IMR-90 (cell line): ENCODE data around the gene NIPSNAP2. TPM values are rescaled to one million over a fixed set of nuclear protein-coding genes. Genes with fewer than 3 reads are reported as not detected.
A peak's percentile ranks its signal among the peaks of the same experiment; 100 is the strongest.

Experiments
- ATAC-seq: fragments of 200-7000 bp; cut with Tn5 transposase; 2 replicates; pipeline ENCODE4 v1.9.1; 2020; ENCODE audit warnings: low read depth, mild to moderate bottlenecking, moderate library complexity
- BruUV-seq: library from RNA; stranded (reverse); fragments of 400-500 nt; replicated peaks from 2 replicates; lab custom pipeline; 2021; lab: Mats Ljungman, UMichigan
- CTCF ChIA-PET: fragments of 300-600 bp; formaldehyde crosslinking; extraction: SDS; loops from one replicate; lab custom pipeline; 2021; ENCODE audit warnings: antibody characterized with exemption; lab: Yijun Ruan, JAX
- POLR2A ChIA-PET: fragments of 300-600 bp; sonication (Branson Sonifier 250); formaldehyde crosslinking; loops from one replicate; lab custom pipeline; 2022; ENCODE audit warnings: antibody characterized with exemption; ENCODE audit not compliant: unreplicated experiment; lab: Charles Lee
- DNase-seq: peaks from one replicate; pipeline ENCODE4 v3.0.0; 2013
- H2AFZ ChIP-seq: replicated peaks from 2 replicates; pipeline ENCODE3; 2013; ENCODE audit warnings: low read length, mild to moderate bottlenecking; ENCODE audit not compliant: poor library complexity
- H2AK5ac ChIP-seq: 2 replicates; pipeline ENCODE4 v1.6.1; 2013; ENCODE audit warnings: low read depth, low read length, inconsistent platforms
- H2AK9ac ChIP-seq: replicated peaks from 2 replicates; pipeline ENCODE3; 2013; ENCODE audit warnings: mild to moderate bottlenecking, low read depth, low read length, moderate library complexity; ENCODE audit not compliant: poor library complexity
- H2BK120ac ChIP-seq: 2 replicates; pipeline ENCODE4 v1.6.1; 2013; ENCODE audit warnings: low read depth, low read length, inconsistent platforms
- H2BK15ac ChIP-seq: 3 replicates; pipeline ENCODE4 v1.6.1; 2013; ENCODE audit warnings: low read depth, low read length, inconsistent platforms
- H2BK20ac ChIP-seq: 2 replicates; pipeline ENCODE4 v1.6.1; 2013; ENCODE audit warnings: low read depth, mild to moderate bottlenecking, inconsistent platforms, low read length, moderate library complexity
- H2BK5ac ChIP-seq: 2 replicates; pipeline ENCODE4 v1.6.1; 2013; ENCODE audit warnings: mild to moderate bottlenecking, low read depth, low read length, inconsistent platforms; ENCODE audit not compliant: poor library complexity, severe bottlenecking
- H3K14ac ChIP-seq: replicated peaks from 2 replicates; pipeline ENCODE4 v1.6.1; 2013; ENCODE audit warnings: low read depth, low read length, inconsistent platforms
- H3K18ac ChIP-seq: 2 replicates; pipeline ENCODE4 v1.6.1; 2013; ENCODE audit warnings: low read depth, low read length, control low read depth
- H3K23ac ChIP-seq: 2 replicates; pipeline ENCODE4 v1.6.1; 2013; ENCODE audit warnings: low read depth, low read length, inconsistent platforms
- H3K27ac ChIP-seq: 2 replicates; pipeline ENCODE4 v1.5.1; 2013; ENCODE audit warnings: mild to moderate bottlenecking, control low read depth, low read length; ENCODE audit not compliant: insufficient read depth
- H3K27me3 ChIP-seq: 2 replicates; pipeline ENCODE4 v1.6.1; 2013; ENCODE audit warnings: low read length; ENCODE audit not compliant: control insufficient read depth, insufficient read depth
- H3K36me3 ChIP-seq: 2 replicates; pipeline ENCODE4 v1.6.1; 2013; ENCODE audit warnings: low read length, mixed read lengths; ENCODE audit not compliant: control insufficient read depth, insufficient read depth
- H3K4ac ChIP-seq: 2 replicates; pipeline ENCODE4 v1.6.1; 2013; ENCODE audit warnings: low read depth, low read length, inconsistent platforms
- H3K4me1 ChIP-seq: 2 replicates; pipeline ENCODE4 v1.6.1; 2013; ENCODE audit warnings: low read length, mixed read lengths; ENCODE audit not compliant: control insufficient read depth, insufficient read depth
- H3K4me2 ChIP-seq: 2 replicates; pipeline ENCODE4 v1.6.1; 2013; ENCODE audit warnings: low read depth, mild to moderate bottlenecking, control low read depth, low read length, moderate library complexity
- H3K4me3 ChIP-seq: 2 replicates; pipeline ENCODE4 v1.5.1; 2013; ENCODE audit warnings: low read depth, mild to moderate bottlenecking, control low read depth, low read length, moderate library complexity; ENCODE audit not compliant: insufficient read depth
- H3K56ac ChIP-seq: 2 replicates; pipeline ENCODE4 v1.6.1; 2013; ENCODE audit warnings: low read length, inconsistent platforms; ENCODE audit not compliant: insufficient read depth; ENCODE audit errors: extremely low read depth
- H3K79me1 ChIP-seq, 2 experiments: 2 replicates each; pipeline ENCODE4 v1.6.1; 2013; ENCODE audit warnings: low read length in 2 of 2, inconsistent platforms in 1 of 2, low read depth in 1 of 2
- H3K9ac ChIP-seq: 2 replicates; pipeline ENCODE4 v1.6.1; 2013; ENCODE audit warnings: low read depth, low read length, control low read depth
- H3K9me1 ChIP-seq: 2 replicates; pipeline ENCODE4 v1.6.1; 2013; ENCODE audit warnings: low read length, inconsistent platforms; ENCODE audit not compliant: insufficient read depth
- H3K9me3 ChIP-seq: 2 replicates; pipeline ENCODE4 v1.6.1; 2013; ENCODE audit warnings: low read length; ENCODE audit not compliant: control insufficient read depth, insufficient read depth
- H4K20me1 ChIP-seq: 2 replicates; pipeline ENCODE4 v1.6.1; 2013; ENCODE audit warnings: low read length, inconsistent platforms; ENCODE audit not compliant: insufficient read depth
- H4K5ac ChIP-seq: 2 replicates; pipeline ENCODE4 v1.6.1; 2013; ENCODE audit warnings: mild to moderate bottlenecking, low read depth, low read length, control low read depth
- H4K8ac ChIP-seq, 2 experiments: 2 replicates each; pipeline ENCODE4 v1.6.1; 2013; ENCODE audit warnings: low read depth in 2 of 2, low read length in 2 of 2, control low read depth in 1 of 2, inconsistent platforms in 1 of 2
- H4K91ac ChIP-seq: 2 replicates; pipeline ENCODE4 v1.6.1; 2013; ENCODE audit warnings: low read depth, low read length, inconsistent platforms; ENCODE audit not compliant: insufficient read depth
- CEBPB ChIP-seq: IDR thresholded peaks from 2 replicates; pipeline ENCODE4 v1.6.1; 2012; ENCODE audit warnings: low read depth, low read length, improper control_type of control experiment
- RFX5 ChIP-seq: IDR thresholded peaks from 2 replicates; pipeline ENCODE4 v1.8.0; 2012; ENCODE audit warnings: low read depth, mild to moderate bottlenecking, low read length, moderate library complexity
- dilution Hi-C: fragments of 300-500 bp; cut with HindIII; formaldehyde crosslinking; loops from one replicate; pipeline ENCODE4 v1.14.3; 2018; ENCODE audit warnings: low sequenced_read_pairs; ENCODE audit not compliant: unreplicated experiment
- in situ Hi-C: fragments of 300-500 bp; cut with MboI; formaldehyde crosslinking; loops from 3 replicates; pipeline ENCODE4 v1.14.3; 2019; ENCODE audit warnings: low sequenced_read_pairs, inconsistent platforms, mixed read lengths
- intact Hi-C: fragments of 100-400 bp; cut with micrococcal nuclease; formaldehyde crosslinking; loops from 2 replicates; pipeline ENCODE4 v1.10.0; 2022
- polyA plus RNA-seq, 3 experiments: library from polyadenylated mRNA; depleted of rRNA; stranded (reverse); fragments of >200 nt; gene quantifications; 2 replicates each; pipeline ENCODE4 v1.2.3, GENCODE V29; 2012; ENCODE audit warnings: low replicate concordance in 1 of 3
- total RNA-seq: library from RNA; depleted of rRNA; stranded (reverse); fragments of >200 nt; gene quantifications from 2 replicates; pipeline ENCODE4 v1.2.3, GENCODE V29; 2012

The NIPSNAP2 gene
- total and polyA plus RNA-seq, 2 of the 4 experiments (the other 2 are of a cell fraction), result 33.7 to 42.8 TPM

DNA sequence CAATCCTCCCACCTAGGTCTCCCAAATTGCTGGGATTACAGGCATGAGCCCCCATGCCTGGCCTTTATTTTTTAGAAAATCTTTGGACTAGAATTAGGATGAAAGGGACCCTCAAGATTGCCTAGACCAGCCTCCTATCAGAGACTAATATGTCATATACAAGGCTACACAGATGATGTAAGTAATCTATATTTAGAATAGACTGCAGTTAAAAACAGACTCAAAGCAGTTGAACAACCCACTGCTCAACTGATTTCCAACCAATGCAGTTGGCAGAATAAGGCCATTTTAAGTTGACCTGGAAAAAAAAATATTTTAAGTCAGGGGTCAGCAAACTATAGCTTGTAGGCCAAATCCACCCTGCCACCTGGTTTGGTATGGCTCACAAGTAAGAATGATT, 59.1 kb downstream of the NIPSNAP2 start:
- Histone ChIP-seq H3K27me3 (no peaks in the 10 kb centered on the region), H3K9me3 (no peaks in the 10 kb centered on the region), H3K9ac (no peak overlapping the region), H2BK5ac (no peak overlapping the region), H4K5ac (no peak overlapping the region), H2AFZ (no peak overlapping the region), H3K23ac (no peak overlapping the region), H3K36me3 (peaks cover 21% of the 10 kb centered on the region), H3K79me1 (peaks cover 13 to 38% of the 10 kb centered on the region in 2 experiments), H3K4me3 (no peak overlapping the region), H4K91ac (no peak overlapping the region), H3K9me1 (peaks cover 12% of the 10 kb centered on the region; the same call in 1 of the 2 replicates), H3K4me2 (no peak overlapping the region), H2BK120ac (no peak overlapping the region), H4K20me1 (peaks cover 4% of the 10 kb centered on the region), H3K4ac (no peak overlapping the region), H2AK9ac (no peak overlapping the region), H3K27ac (no peak overlapping the region), H3K18ac (no peak overlapping the region), H3K14ac (no peak overlapping the region), H2BK20ac (no peak overlapping the region), H4K8ac (no peak overlapping the region), H2AK5ac (no peak overlapping the region), H2BK15ac (no peak overlapping the region), H3K4me1 (peaks cover under 1% of the 10 kb centered on the region; the same call in 1 of the 2 replicates), H3K56ac (no peak overlapping the region)
- POLR2A ChIA-PET, result no interaction called here
- no peak for TF ChIP-seq RFX5
- peak; percentile 71 for TF ChIP-seq CEBPB
- in situ Hi-C loops, result no loop called here
- intact Hi-C loops, result no loop called here
- CTCF ChIA-PET, result no interaction called here
- DNase-seq (peak; percentile 38), ATAC-seq (0 out of 2 replicates have a peak, but pooled peaks have one; percentile 27)
- no TSS peak for BruUV-seq
- dilution Hi-C loops, result no loop called here
